ENCODE results near the gene NKX2-3. TPM values are rescaled to one million over a fixed set of nuclear protein-coding genes. Genes with fewer than 3 reads are reported as not detected.
A peak's percentile ranks its signal among the peaks of the same experiment; 100 is the strongest.

The NKX2-3 gene
- total and polyA plus RNA-seq, 2 experiments from 2014 or later = not detected

DNA sequence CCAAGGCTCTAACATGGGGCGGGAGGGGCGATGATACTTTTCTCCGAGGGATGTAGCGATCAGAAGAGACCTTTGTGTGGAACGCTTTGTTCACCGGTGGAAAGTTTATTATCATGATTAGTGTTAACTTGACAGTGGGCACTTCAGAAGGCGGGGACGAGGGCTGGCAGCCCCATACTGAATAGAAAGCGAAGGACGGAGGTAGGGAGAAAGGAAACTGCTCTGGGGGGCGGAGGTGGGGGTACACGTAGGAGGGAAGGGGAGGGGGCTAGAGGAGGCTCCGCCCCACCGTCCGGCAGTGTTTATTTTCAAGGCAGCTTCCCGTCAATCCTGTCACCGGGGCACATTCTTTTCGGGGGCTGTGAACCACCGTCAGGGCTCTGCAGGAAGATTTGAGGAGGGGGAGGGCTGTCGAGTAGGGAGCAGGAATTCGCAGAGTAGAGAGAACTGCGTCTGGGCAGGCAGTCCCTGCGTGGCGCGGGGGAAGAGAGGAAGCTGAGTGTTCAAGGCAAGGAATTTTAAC is 9.4 kb upstream of the NKX2-3 start:
- H3K9me3 ChIP-seq (ENCODE audit: low read depth) = no peaks in the 10 kb centered on the region
- H3K27ac ChIP-seq = no peak overlapping the region
- H3K27me3 ChIP-seq = peaks cover 94% of the 10 kb centered on the region
- TF ChIP-seq, protein P1, sequence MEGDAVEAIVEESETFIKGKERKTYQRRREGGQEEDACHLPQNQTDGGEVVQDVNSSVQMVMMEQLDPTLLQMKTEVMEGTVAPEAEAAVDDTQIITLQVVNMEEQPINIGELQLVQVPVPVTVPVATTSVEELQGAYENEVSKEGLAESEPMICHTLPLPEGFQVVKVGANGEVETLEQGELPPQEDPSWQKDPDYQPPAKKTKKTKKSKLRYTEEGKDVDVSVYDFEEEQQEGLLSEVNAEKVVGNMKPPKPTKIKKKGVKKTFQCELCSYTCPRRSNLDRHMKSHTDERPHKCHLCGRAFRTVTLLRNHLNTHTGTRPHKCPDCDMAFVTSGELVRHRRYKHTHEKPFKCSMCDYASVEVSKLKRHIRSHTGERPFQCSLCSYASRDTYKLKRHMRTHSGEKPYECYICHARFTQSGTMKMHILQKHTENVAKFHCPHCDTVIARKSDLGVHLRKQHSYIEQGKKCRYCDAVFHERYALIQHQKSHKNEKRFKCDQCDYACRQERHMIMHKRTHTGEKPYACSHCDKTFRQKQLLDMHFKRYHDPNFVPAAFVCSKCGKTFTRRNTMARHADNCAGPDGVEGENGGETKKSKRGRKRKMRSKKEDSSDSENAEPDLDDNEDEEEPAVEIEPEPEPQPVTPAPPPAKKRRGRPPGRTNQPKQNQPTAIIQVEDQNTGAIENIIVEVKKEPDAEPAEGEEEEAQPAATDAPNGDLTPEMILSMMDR (IDR thresholded peaks at IDR 0.05; ENCODE audit: low read depth, low read length) = no peak
- H3K4me1 ChIP-seq (ENCODE audit: low read depth) = no peaks in the 10 kb centered on the region
- H3K4me3 ChIP-seq = peak overlapping the region; percentile 13
- no peaks in the 10 kb centered on the region for H3K36me3 ChIP-seq
- DNase-seq (ENCODE audit: low read depth in 1 of 2, low spot score in 1 of 2) = peak in 1 of 2 donors; percentile 51

DNA sequence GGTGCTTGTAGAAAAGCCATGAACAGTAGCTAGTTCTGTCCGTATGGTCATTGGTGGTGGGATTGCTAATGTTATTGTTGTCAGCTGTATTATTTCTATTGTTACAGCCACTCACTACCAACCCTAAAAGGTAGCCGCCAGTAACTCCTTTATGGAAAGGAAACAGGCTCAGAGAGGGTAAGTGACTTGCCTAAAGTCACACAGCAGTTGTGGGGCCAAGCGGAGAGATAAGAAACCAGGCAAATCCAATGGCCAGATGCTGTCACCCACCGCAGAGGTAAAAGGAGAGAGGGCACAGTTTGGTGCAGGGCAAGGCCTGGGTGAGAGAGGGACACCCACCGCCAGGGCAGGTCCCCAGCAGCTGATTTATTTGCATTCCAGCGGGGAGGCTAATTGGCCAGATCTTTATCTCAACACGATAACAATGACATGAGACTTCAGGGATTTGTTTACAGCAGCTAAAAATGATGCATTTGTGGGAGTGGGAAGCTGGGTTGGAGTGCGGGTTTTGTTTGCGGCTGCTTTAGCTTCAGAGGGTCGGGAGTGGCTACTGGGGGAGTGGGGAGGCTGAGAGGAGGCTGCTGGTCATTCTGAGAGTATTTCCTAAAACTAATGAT is 8.6 kb upstream of the NKX2-3 start:
- no peak for DNase-seq (ENCODE audit: low read depth in 1 of 2, low spot score in 1 of 2)
- Histone ChIP-seq H3K27me3 (peaks cover 100% of the 10 kb centered on the region), H3K9me3 (ENCODE audit: low read depth) (no peaks in the 10 kb centered on the region), H3K36me3 (no peaks in the 10 kb centered on the region), H3K4me1 (ENCODE audit: low read depth) (no peaks in the 10 kb centered on the region), H3K4me3 (peak overlapping the region; percentile 13), H3K27ac (no peak overlapping the region)
- TF ChIP-seq, protein P1 (IDR thresholded peaks at IDR 0.05; ENCODE audit: low read depth, low read length) = no peak

DNA sequence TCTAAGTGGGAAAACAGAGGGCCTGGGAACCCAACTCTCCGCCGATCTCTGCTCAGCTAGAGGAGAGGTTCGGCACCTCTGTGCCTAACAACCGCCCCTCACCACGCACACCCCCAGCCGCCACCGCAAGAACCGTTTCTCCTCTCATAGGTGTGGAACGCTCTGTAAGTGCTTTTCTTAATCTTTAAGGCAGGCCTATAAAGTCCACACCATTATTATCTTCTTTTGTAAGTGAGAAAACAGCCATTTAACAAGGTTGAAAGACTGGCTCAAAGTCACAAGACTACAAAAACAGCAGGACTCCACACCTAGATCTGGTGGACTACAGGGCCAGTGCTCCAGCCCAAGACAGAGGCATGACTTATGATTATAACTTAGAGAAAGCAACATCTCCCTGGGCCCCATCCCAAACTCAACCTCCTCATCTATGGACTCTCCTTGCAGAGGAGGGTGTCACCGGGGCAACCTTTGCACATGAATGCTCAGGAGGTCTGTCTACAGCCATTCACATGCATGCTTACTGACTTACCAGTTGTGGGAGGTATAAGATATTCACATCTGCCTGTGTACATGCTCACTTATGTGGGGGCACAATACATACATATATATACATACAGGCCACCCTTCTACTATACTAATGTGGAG is 7.9 kb upstream of the NKX2-3 start:
- DNase-seq (ENCODE audit: low read depth in 1 of 2, low spot score in 1 of 2) = no peak
- no peak overlapping the region for H3K27ac ChIP-seq
- H3K4me1 ChIP-seq (ENCODE audit: low read depth) = no peaks in the 10 kb centered on the region
- H3K4me3 ChIP-seq = no peak overlapping the region
- TF ChIP-seq, protein P1 (IDR thresholded peaks at IDR 0.05; ENCODE audit: low read depth, low read length) = no peak
- peaks cover 100% of the 10 kb centered on the region for H3K27me3 ChIP-seq
- no peaks in the 10 kb centered on the region for H3K36me3 ChIP-seq
- no peaks in the 10 kb centered on the region for H3K9me3 ChIP-seq (ENCODE audit: low read depth)

DNA sequence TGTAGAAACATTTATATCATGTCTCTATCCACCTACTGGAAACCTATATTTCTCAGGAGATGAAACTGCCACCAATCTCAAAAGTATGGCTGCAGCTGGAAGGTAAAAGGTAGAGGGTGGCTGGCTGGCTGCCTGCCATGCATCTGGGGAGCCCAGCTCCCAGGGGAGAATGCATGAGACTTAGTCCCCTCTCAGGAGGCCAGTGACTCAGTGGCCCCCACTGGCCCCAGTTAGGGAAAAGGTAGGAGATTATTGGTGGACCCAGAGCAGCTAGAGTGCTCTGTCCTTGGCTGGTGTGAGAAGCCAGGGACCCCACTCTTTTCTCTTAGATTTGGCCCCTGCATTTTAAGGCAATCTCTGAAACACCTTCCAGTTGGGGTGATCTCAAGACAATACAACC is 6.8 kb upstream of the NKX2-3 start:
- H3K9me3 ChIP-seq (ENCODE audit: low read depth) = no peaks in the 10 kb centered on the region
- H3K36me3 ChIP-seq = no peaks in the 10 kb centered on the region
- DNase-seq (ENCODE audit: low read depth in 1 of 2, low spot score in 1 of 2) = no peak
- H3K4me3 ChIP-seq = no peak overlapping the region
- no peak overlapping the region for H3K27ac ChIP-seq
- H3K27me3 ChIP-seq = peaks cover 100% of the 10 kb centered on the region
- peaks cover 4% of the 10 kb centered on the region for H3K4me1 ChIP-seq (ENCODE audit: low read depth)
- TF ChIP-seq, protein P1 (IDR thresholded peaks at IDR 0.05; ENCODE audit: low read depth, low read length) = no peak

DNA sequence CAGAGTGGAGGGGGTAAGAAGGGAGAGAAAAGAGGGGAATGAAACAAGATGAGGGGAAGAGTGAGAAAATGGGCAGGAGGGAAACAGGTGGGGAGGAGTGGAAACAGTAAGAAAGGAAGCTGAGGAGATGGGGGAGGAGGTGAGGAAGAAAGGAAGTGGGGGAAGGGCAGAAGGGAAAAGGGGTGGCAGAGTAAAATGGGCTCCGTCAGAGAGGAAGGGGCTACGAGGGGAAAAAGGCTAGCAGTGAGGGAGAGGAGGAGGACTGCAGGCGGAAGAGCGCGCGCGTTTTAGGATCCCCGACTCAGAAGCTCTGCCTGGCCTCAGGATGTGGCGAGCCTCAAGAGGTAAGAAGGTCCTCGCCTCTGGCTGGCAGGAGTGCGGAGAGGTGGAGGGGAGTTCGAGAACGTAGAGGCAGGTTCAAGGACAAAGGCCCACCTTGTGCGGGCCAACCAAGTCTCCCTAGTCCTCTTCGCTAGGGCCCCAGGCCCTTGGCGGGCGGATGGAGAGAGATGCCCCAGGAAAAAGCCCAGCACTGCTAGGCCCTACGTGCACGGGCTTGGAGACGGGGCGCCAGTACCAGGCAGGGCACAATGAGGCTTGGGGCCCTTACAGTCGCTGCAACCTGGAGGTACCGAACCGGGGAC is 5.8 kb upstream of the NKX2-3 start:
- Histone ChIP-seq H3K27me3 (peaks cover 100% of the 10 kb centered on the region), H3K9me3 (ENCODE audit: low read depth) (no peaks in the 10 kb centered on the region), H3K36me3 (no peaks in the 10 kb centered on the region), H3K4me3 (no peak overlapping the region), H3K27ac (no peak overlapping the region), H3K4me1 (ENCODE audit: low read depth) (peaks cover 4% of the 10 kb centered on the region)
- DNase-seq (ENCODE audit: low read depth in 1 of 2, low spot score in 1 of 2) = no peak
- TF ChIP-seq, protein P1 (IDR thresholded peaks at IDR 0.05; ENCODE audit: low read depth, low read length) = no peak

Data from cardiac muscle cell (in vitro differentiated cells and primary cell).